Fibroblast of mammary gland (primary cell): ENCODE results near the gene SLC39A7.

Experiments used
- DNase-seq: peaks from one replicate; pipeline ENCODE4 v3.0.0-alpha.2; 2010; ENCODE audit warnings: low read depth
- H3K4me3 ChIP-seq: 2 replicates; pipeline ENCODE4 v1.5.1; 2011; ENCODE audit warnings: low read depth, mild to moderate bottlenecking, low read length, moderate library complexity; ENCODE audit not compliant: control insufficient read depth
- TF ChIP-seq, protein P1 (sequence below): conservative IDR thresholded peaks from 2 replicates; pipeline ENCODE4 v1.5.1; 2011; ENCODE audit warnings: low read depth, low read length, inconsistent platforms; ENCODE audit not compliant: control insufficient read depth, insufficient read depth

The SLC39A7 gene

DNA sequence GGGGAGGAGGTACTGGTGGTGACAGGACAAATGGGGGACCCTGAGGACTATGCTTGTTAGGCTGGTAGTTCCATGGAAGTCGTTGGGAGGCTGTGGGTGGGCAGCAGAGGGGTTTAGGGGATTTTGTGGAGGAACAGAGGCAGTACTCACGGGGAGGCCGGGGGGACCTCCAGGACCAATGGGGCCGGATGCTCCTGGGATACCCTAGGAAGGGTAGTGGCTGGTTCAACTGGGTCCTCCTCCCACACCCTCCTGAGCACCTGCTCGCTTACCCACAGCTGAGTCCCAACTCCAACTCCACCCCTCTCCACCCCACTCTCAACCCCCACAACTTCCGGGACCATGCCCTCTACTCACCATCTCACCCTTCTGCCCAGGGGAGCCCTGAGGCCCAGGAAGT is 34.3 kb upstream of the SLC39A7 start:
- no peak for DNase-seq
- TF ChIP-seq, protein P1, sequence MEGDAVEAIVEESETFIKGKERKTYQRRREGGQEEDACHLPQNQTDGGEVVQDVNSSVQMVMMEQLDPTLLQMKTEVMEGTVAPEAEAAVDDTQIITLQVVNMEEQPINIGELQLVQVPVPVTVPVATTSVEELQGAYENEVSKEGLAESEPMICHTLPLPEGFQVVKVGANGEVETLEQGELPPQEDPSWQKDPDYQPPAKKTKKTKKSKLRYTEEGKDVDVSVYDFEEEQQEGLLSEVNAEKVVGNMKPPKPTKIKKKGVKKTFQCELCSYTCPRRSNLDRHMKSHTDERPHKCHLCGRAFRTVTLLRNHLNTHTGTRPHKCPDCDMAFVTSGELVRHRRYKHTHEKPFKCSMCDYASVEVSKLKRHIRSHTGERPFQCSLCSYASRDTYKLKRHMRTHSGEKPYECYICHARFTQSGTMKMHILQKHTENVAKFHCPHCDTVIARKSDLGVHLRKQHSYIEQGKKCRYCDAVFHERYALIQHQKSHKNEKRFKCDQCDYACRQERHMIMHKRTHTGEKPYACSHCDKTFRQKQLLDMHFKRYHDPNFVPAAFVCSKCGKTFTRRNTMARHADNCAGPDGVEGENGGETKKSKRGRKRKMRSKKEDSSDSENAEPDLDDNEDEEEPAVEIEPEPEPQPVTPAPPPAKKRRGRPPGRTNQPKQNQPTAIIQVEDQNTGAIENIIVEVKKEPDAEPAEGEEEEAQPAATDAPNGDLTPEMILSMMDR: no peak
- H3K4me3 ChIP-seq: no peak overlapping the region

DNA sequence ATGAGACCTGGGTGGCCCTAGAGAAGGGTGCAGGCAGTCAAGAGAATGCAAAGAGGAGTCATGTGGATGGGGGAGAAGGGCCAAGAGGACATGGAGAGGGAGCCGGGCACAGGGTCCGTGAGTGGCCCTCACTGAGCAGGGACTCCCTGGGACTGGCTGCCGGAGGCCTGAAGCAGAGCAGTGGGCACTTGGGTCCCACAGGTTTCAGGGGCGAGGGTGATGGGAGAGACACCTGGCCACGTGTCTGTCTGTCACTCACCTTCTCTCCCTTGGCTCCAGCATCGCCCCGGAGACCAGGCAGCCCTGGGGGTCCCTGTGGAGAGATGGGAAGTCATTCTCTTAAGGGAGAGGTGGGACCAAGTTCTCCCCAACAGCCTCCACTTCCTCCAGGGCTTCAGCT is 33.9 kb upstream of the SLC39A7 start:
- no peak for DNase-seq
- TF ChIP-seq, protein P1: no peak
- H3K4me3 ChIP-seq: no peak overlapping the region

DNA sequence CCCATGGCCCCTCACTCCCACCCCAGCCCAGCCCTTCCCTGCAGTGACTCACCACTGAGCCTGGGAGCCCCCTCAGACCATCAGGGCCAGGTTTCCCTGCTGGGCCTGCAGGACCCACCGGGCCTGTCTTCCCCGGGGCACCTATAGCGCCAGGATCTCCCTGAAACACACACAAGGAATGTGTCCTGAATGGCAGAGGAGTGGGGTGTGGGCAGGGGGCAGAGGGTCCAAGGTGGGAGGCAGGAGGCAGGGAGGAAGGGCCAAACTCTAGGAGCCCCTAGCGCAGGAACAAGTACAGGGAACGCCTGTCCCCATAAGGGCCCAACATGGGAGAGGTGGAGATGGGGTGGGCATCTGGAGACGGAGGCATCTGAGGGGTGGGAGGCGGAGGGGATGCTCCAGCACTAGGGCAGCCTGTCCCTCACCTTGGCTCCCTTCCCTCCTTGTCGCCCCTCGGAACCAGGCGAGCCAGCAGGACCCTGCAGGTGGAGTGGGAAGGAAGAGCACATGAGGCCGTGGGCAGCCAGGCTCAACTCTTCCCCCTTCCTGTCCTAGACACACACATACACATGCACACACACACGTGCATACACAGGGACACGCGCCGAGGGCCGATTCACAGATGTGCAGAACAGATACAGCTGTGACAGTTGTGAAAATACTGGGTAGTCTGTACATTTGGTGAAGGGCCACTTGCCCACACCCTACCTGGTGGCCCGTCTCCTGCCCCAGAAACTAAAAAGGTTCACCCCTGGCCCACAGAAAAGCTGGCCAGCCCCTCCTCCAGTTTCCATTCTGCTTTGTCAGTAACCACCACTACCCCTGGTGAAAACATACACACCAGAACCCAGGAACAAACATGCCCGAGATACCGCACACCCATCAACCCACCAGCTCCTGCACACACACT is 33.0 kb upstream of the SLC39A7 start:
- TF ChIP-seq, protein P1: no peak
- no peak overlapping the region for H3K4me3 ChIP-seq
- DNase-seq: no peak

DNA sequence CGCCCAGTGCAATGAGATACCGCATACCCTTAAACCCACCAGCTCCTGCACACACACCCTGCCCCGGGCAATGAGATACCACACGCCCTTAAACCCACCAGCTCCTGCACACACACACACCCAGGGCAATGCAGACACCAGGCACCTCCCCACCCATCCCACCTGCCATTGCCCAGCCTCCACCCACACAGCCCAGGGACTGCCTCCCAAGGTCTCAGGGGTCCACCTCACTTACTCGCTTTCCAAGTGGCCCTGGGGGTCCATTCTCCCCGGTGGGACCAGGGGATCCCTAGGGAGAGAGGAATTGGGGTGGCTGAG is 32.4 kb upstream of the SLC39A7 start:
- no peak overlapping the region for H3K4me3 ChIP-seq
- no peak for DNase-seq
- TF ChIP-seq, protein P1: no peak

DNA sequence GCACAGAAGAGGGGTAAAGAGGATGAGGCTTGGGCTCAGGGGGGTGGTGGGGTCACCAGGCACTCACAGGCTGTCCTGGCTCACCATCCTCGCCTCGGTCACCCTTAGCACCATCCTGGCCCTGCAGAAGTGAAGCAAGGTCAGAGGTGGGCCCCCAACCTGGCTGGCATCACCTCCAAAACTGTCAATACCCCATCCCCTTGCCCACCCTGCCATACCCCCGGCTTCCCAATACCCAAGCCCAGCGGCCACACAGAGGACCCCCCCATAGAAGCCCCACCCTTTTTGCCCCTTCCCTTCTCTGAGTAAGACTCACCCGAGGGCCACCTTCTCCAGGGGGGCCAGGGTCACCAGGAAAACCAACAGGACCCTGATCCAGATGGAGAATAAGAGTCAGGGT is 32.0 kb upstream of the SLC39A7 start:
- no peak overlapping the region for H3K4me3 ChIP-seq
- TF ChIP-seq, protein P1: no peak
- DNase-seq: no peak

DNA sequence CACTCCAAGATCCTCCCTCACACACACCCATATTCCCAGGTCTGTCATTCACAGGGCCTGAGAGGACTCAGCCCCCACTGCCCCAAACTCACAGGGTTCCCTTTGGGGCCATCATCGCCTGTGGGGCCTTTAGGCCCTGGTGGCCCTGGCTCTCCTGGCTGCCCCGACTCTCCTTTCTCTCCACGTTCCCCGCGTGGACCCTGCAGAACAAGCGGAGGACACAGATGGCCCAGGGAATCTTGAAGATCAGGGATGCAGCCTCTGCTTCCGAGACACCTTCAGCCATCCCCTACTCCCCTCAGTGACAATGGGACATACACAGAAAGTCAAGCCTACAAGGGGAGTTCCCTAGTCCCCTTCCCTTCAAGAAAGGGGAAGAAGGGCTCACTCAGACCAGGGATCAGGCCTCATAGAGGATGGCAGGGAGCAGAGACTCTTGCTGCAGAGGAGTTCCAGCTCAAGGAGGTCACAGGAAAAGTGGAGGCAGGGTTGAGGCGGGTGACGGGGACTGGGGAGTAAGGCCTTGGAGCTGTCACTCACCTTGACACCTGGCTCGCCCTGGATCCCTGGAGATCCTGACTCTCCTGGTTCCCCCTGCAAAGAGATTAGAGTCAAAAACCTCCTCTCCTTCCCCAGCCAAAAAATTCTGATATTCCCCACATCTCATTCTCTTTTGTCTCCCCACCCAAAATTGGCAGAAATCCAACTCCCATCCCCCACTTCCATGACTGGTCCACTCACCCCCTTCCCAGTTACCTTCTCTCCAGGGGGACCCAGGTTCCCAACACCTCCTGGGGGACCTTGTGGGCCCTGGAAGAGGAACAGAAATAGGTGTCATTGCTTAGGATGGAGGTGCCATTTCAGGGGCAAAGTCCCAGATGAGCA is 31.1 kb upstream of the SLC39A7 start:
- no peak for DNase-seq
- no peak overlapping the region for H3K4me3 ChIP-seq
- TF ChIP-seq, protein P1: no peak
